Occipital lobe (tissue), 2 donors: ENCODE measurements around the gene ZNF649. TPM values are rescaled to one million over a fixed set of nuclear protein-coding genes. Genes with fewer than 3 reads are reported as not detected.
"Not testable (repeated sequence)": the region's sequence is repeated elsewhere in the genome, so short reads cannot be mapped to it uniquely, and the experiment has no call there.

Experiments
- DNase-seq: peaks from one replicate; lab custom pipeline; 2025; lab: John Stamatoyannopoulos, UW
- total RNA-seq: library from RNA; depleted of rRNA; stranded (reverse); fragments of >200 nt; gene quantifications from one replicate; pipeline ENCODE4 v1.2.3, GENCODE V29; 2014

Gene ZNF649
- 39.0 TPM for total RNA-seq

DNA sequence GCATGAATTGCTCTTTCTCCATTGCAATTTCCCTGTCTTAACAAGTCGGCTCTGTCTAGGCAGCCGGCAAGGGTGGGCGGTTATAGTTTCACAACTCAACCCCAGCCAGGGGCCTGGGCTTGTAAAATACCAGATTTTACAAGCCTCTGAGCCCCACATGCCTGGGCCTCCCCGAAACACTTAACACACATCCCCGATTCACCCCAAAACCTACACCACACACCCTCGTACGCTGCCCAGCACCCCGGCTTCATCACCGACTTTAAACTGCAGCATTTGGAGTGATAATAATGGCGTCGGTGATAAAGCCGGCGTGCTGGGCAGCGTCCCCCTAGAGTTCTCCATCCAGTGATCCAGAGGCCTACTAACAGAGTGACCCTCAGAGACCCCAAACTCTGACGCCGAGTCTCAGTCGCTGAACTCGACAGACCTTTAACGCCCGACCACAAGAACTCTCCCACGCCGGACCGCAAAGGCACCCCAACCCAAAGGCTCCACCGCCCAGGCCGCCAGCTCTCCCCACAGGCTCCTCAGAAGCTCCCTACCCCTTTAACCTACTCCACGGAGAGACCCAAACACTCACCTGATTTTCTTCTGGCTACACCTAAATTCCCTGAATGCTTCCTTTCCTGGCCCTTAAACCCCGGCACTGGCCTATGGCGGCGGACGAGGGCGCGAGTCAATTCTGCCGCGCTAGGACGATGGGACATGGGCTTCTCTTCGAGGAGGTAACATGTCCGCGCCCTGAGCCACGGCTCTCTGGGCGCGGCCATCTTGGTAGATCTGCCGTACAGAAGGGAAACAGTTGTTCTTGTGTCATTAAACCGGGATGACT lies at the start of gene ZNF649:
ZNF649 (minus strand) TSS at position 687 of the 835 bp plus-strand sequence. CDS start 4,910 bp downstream, outside the sequence.
- peak; percentile 69 for DNase-seq

DNA sequence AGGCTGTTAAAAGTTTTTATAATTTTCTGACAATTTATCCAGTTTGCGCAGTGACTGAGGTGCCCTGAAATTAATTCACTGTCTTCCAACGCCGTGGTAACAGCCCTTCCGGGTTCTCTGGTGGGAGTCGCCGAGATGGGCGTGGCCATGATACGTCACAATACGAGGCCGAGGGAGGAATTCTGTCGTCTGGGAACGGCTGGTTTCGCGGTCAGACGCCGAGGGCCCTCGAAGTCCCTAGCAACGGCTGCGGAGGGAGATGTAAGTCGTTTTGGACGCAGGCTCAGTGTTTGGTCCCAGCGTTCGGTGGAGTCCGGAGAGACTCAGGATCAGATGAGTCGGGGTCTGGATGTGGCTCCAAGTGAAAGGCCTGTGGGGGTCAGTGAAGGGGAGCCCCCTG lies 44.2 kb upstream of the ZNF649 start:
- peak; percentile 2 for DNase-seq

GRCh38 chr19:51946602-51947001 lies 41.8 kb upstream of the ZNF649 start:
- DNase-seq: no peak

GRCh38 chr19:51944798-51945552 lies 40.2 kb upstream of the ZNF649 start:
- DNase-seq: no peak

DNA sequence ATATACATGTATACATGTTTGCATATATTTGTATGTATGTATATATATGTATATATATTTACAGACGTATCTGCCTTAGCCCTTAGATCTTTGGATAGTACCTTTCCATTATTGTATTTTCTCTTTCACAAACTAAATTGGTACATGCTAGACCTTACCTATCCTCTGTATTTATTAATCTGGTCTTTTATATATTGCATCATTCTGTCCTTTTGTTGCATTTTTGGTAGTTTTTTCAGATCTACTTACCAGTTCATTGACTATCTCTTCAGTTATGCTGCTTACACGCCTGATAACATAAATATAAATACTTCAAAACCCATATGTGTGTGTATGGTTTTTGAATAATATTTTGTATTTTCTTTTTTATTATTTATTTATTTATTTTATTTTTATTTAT lies 34.1 kb upstream of the ZNF649 start:
- no peak for DNase-seq

DNA sequence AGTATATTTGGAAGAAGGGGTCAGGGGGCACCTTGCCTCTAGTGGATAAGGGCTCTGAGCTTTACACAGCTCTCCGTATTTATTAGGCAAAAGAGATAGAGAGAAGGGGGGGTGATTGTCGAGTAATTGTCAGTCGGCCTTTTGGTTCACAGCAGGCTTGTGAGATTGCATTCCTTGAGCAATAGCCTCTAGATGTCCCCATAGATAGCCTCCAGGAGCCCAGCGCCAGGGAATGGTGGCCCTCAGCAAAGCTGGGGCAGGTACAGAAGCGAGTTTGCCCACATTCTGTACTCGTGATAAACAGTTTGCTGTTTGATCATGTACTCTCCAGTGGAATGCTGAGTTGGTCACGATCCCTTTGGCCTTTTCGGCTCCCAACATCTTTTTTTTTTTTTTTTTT lies 27.1 kb upstream of the ZNF649 start:
- DNase-seq: no peak

DNA sequence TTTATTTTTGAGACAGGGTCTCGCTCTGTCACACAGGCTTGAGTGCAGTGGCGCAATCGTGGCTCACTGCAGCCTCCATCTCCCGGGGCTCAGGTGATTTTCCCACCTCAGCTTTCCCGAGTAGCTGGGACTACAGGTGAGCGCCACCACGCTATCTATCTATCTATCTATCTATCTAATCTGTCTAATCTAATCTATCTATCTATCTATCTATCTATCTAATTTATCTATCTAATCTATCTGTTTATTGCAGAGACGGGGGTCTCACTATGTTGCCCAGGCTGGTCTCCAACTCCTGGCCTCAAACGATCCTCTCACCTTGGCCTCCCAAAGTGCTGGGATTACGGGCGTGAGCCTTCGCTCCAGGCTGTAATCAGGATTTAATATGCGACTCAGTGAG lies 23.0 kb upstream of the ZNF649 start:
- DNase-seq: no peak

GRCh38 chr19:51926784-51927741 lies 22.2 kb upstream of the ZNF649 start, which contains the start of gene ZNF613:
Gene ZNF613, plus strand, starts transcription at chr19:51927472. Its CDS starts 8,749 bp downstream, at chr19:51936221.
- DNase-seq: peak; percentile 87

GRCh38 chr19:51926426-51926783 lies 21.6 kb upstream of the ZNF649 start:
- no peak for DNase-seq

GRCh38 chr19:51921949-51922348 lies 17.1 kb upstream of the ZNF649 start:
- no peak for DNase-seq

- DNase-seq: no peak
Observed at GRCh38 chr19:51919606-51920005, 14.8 kb upstream of the ZNF649 start.

- no peak for DNase-seq
Observed at GRCh38 chr19:51916167-51916566, 11.3 kb upstream of the ZNF649 start.

DNA sequence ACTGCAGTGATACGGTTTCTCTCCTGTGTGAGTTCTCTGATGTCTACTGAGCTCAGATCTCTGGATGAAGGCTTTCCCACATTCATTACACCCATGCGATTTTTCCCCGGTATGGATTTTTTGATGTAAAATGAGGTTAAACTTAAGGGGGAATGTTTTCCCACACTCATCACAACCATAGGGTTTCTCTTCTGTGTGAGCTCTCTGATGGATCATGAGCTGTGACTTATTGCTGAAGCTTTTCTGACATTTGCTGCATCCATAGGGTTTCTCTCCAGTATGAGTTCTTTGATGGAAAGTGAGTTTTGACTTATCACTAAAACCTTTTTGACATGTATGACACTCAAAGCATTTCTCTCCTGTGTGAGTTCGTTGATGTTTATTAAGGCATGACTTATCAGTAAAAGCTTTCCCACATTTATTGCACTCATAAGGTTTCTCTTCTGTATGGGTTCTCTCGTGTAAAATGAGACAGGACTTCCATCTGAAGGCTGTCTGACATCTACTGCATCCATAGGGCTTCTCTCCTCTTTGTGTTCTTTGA lies 10.6 kb upstream of the ZNF649 start:
- DNase-seq: no peak

- not testable (repeated sequence) for DNase-seq
Observed at GRCh38 chr19:51907981-51908380, 3.2 kb upstream of the ZNF649 start.

DNA sequence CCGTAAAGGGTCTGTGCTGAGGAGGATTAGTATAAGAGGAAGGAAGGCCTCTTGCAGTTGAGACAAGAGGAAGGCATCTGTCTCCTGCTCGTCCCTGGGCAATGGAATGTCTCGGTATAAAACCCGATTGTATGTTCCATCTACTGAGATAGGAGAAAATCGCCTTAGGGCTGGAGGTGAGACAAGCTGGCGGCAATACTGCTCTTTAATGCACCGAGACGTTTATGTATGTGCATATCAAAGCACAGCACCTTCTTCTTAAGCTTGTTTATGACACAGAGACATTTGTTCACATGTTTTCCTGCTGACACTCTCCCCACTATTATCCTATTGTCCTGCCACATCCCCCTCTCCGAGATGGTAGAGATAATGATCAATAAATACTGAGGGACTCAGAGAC lies 1.3 kb upstream of the ZNF649 start:
- not testable (repeated sequence) for DNase-seq

GRCh38 chr19:51905639-51906038 lies 822 bp upstream of the ZNF649 start:
- DNase-seq: not testable (repeated sequence)

- no peak for DNase-seq
Observed at GRCh38 chr19:51905206-51905605, 389 bp upstream of the ZNF649 start.

- DNase-seq: no peak
Observed at GRCh38 chr19:51903192-51903591, 1.6 kb downstream of the ZNF649 start.

DNA sequence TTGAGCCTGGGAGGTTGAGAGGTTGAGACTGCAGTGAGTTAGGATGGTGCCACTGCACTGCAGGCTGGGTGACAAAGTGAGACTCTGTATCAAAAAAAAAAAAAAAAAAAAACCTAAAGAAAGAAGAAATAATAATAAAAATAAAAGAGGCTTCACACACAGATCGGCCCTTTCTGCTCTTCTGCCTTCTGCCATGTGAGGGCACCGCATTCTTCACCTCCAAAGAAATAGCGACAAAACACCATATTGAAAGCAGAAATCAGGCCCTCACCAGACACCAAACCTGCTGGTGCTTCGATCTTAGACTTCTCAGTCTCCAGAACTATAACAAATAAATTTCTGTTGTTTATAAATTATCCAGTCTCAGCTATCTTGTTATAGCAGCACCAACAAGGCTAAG lies 3.0 kb downstream of the ZNF649 start:
- DNase-seq: no peak

DNA sequence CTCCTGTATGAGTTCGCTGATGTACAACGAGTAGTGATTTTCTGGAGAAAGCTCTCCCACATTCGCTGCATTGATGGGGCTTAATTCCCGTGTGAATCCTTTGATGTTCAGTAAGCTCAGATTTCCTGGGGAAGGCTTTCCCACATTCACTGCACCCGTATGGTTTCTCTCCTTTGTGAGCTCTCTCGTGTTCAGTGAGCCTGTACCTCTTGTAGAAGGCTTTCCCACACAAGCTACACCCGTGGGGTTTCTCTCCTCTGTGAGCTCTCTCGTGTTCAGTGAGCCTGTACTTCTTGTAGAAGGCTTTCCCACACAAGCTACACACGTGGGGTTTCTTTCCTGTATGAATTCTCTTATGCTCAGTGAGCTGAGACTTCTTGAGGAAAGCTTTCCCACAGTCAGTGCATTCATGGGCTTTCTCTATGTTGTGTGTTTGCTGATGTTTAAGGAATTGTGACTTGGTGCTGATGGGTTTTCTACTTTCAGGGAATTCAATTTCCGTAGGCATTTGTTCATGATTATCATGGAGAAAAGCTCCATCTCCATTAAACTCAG lies 13.5 kb downstream of the ZNF649 start:
- no peak for DNase-seq

- DNase-seq: no peak
Observed at GRCh38 chr19:51889934-51890333, 14.9 kb downstream of the ZNF649 start.
